ENCODE data around the gene MAN1A2. TPM values are rescaled to one million over a fixed set of nuclear protein-coding genes. Genes with fewer than 3 reads are reported as not detected.

MAN1A2 gene
- total RNA-seq, 1 donor from 2014 or later = 23.1 TPM

DNA sequence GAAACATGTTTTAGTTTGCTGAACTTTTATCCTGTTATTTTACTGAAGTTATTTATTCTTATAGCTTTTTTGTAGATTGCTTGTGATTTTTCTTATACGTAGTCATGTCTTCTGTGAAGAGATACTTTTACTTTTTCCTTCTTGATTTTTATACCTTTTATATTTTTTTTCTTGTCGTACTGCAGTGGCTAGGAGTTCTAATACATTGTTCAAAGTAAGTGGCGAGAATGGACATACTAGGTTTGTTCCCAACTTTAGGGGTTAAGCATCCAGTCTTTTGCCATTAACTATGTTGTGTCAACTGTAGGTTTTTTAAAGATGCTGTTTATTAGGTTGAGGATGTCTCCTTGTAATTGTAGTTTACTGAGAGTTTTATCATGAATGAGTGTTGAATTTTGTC, 36.3 kb downstream of the MAN1A2 start:
- DNase-seq (ENCODE audit: low read depth) = no peak
- H3K4me3 ChIP-seq (ENCODE audit: low read depth, low read length) = no peak overlapping the region
- TF ChIP-seq, protein P1, sequence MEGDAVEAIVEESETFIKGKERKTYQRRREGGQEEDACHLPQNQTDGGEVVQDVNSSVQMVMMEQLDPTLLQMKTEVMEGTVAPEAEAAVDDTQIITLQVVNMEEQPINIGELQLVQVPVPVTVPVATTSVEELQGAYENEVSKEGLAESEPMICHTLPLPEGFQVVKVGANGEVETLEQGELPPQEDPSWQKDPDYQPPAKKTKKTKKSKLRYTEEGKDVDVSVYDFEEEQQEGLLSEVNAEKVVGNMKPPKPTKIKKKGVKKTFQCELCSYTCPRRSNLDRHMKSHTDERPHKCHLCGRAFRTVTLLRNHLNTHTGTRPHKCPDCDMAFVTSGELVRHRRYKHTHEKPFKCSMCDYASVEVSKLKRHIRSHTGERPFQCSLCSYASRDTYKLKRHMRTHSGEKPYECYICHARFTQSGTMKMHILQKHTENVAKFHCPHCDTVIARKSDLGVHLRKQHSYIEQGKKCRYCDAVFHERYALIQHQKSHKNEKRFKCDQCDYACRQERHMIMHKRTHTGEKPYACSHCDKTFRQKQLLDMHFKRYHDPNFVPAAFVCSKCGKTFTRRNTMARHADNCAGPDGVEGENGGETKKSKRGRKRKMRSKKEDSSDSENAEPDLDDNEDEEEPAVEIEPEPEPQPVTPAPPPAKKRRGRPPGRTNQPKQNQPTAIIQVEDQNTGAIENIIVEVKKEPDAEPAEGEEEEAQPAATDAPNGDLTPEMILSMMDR (conservative IDR thresholded peaks at IDR 0.05; ENCODE audit: low read depth, low read length) = no peak

DNA sequence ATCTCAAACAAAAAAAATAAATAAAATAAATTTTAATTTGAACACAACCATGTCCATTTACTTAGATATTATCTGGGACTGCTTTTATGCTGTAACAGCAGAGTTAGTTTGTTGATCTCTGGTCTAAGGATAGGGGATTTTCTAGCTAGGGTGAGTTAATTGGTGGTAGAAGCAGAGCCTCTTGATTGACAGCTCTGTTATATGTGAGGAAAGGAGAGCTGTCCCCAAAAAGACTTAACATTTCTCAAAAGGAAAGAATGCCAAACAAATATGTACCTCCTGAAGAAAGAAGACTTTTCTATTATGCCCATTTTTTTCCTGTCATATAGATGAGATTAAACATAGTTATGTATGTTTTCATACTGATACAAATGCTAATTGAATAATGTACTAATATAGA, 37.8 kb downstream of the MAN1A2 start:
- no peak for DNase-seq (ENCODE audit: low read depth)
- TF ChIP-seq, protein P1 (conservative IDR thresholded peaks at IDR 0.05; ENCODE audit: low read depth, low read length) = no peak
- no peak overlapping the region for H3K4me3 ChIP-seq (ENCODE audit: low read depth, low read length)

DNA sequence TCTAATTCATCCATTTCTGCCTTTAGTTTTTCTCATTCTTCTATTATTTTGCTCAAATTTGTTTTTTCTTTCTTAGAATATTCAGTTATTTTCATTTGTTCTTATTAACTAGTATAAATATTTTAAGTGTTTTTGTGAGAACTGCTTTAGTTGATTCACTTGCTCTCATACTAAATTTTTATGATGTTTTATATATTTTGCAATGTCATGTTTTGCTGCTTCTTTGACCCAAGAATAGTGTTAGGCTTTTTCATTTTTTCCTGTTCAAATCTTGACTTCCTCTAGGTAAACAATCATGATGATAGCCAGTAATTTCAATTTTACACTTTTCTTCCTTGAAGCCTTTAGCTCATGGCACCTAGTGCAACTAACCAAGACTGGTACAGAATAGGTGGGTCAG, 45.2 kb downstream of the MAN1A2 start:
- TF ChIP-seq, protein P1 (conservative IDR thresholded peaks at IDR 0.05; ENCODE audit: low read depth, low read length) = no peak
- H3K4me3 ChIP-seq (ENCODE audit: low read depth, low read length) = no peak overlapping the region
- DNase-seq (ENCODE audit: low read depth) = no peak

DNA sequence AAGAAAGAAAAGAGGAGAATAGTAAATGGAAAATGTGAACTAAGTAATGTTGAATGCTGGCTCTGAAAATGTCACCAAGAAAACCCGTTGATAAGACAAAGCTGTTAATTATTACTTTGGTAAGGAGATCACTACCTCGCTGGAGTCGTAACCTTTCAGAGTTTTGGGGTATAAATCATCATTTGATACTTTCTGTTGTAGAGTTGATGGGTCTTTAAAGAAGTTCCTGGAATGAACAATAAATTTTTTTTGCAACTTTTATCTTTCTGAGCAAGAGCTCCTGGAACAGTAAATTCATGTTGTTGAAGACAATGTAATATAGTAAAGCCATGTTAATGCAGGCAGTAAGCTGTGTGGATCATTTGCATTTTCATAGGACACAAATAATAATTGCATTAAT, 46.2 kb downstream of the MAN1A2 start:
- H3K4me3 ChIP-seq (ENCODE audit: low read depth, low read length) = no peak overlapping the region
- TF ChIP-seq, protein P1 (conservative IDR thresholded peaks at IDR 0.05; ENCODE audit: low read depth, low read length) = no peak
- DNase-seq (ENCODE audit: low read depth) = no peak

DNA sequence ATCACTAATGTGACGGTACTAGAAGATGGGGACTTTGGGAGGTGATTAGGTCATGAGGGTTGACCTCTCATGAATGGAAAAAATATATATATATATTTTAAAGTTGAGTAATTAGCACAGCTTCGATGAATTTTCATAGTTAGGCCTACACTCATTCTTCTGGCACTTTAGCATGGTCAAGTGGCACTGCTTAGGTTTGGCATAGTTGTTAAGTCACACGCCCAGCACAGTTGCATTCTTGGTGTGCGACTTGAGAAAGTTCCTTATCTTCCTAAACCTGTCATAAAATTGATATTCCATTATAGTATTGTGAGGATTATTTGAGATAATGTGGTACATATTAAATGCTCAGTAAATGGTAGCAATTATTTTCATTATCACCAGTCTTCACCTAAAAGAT, 47.7 kb downstream of the MAN1A2 start:
- H3K4me3 ChIP-seq (ENCODE audit: low read depth, low read length) = no peak overlapping the region
- DNase-seq (ENCODE audit: low read depth) = no peak
- TF ChIP-seq, protein P1 (conservative IDR thresholded peaks at IDR 0.05; ENCODE audit: low read depth, low read length) = no peak

DNA sequence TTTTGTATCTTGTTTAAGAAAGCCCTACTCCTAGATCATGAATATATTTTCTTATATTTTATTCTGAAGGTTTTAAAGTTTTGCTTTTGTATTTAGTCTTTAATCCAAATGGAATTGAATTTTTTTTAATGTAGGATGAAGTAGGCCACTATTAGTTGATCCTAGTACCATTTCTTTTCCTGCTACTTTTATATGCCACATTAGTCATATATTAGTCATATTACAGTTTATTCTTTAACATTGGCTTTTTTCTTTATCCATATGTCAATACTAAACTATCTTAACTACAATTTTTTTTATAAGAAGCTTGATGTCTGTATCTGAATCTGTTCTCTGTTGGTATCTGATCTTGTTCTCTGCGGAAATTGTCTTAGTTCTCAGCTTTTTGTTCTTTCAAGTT, 48.8 kb downstream of the MAN1A2 start:
- H3K4me3 ChIP-seq (ENCODE audit: low read depth, low read length) = no peak overlapping the region
- TF ChIP-seq, protein P1 (conservative IDR thresholded peaks at IDR 0.05; ENCODE audit: low read depth, low read length) = no peak

DNA sequence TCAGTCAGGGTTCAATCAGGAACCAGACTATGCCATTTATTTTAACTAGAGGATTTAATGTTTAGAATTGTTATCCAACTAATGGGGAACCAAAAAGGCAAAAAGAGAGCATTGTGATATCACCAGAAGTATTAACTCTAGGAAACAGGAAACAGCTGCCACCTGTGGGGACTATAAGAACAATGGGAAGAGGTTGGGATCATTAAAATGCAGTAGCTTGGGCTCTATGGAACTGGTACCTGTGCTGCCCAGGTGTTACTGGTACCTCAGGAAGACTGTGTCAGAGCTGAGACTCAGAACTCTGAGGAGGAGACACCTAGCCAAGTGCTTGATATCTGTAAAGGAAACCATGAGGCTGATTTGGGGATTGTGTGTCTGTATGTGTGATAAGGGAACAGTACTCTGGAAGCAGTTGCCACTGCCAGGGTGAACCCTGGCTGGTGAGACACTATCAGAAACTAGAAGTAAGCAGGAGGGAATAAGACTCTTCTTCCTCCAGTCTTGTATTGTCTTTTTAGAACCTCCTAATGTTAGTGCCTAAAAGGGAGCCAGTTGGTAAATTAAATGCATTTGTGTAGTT, 49.4 kb downstream of the MAN1A2 start:
- H3K4me3 ChIP-seq (ENCODE audit: low read depth, low read length) = no peak overlapping the region
- DNase-seq (ENCODE audit: low read depth) = no peak
- TF ChIP-seq, protein P1 (conservative IDR thresholded peaks at IDR 0.05; ENCODE audit: low read depth, low read length) = no peak

More for the DNA sequence above, 48.8 kb downstream of the MAN1A2 start:
- DNase-seq (ENCODE audit: low read depth) = no peak
